A549 treated with CORT108297 at 1 μM for 4 hours (cell line): Measurements from ENCODE around the gene FOXF1. TPM values are rescaled to one million over a fixed set of nuclear protein-coding genes. Genes with fewer than 3 reads are reported as not detected.

Source experiments
- total RNA-seq: library from RNA; stranded (reverse); fragments of 200-300 nt; extraction: Qiagen RNA extraction; gene quantifications from 5 replicates; pipeline ENCODE4 v1.2.3, GENCODE V29; 2022

The FOXF1 gene
- not detected in 5 replicates for total RNA-seq

DNA sequence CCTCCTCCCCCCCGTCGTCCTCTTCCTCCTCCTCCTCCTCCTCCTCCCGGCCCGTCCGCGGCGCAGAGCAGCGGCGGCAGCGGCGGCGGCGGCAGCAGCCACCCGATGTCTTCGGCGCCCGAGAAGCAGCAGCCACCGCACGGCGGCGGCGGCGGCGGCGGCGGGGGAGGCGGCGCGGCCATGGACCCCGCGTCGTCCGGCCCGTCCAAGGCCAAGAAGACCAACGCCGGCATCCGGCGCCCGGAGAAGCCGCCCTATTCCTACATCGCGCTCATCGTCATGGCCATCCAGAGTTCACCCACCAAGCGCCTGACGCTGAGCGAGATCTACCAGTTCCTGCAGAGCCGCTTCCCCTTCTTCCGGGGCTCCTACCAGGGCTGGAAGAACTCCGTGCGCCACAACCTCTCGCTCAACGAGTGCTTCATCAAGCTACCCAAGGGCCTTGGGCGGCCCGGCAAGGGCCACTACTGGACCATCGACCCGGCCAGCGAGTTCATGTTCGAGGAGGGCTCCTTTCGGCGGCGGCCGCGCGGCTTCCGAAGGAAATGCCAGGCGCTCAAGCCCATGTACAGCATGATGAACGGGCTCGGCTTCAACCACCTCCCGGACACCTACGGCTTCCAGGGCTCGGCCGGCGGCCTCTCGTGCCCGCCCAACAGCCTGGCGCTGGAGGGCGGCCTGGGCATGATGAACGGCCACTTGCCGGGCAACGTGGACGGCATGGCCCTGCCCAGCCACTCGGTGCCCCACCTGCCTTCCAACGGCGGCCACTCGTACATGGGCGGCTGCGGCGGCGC, at the start of gene FOXF1:
TSS of gene FOXF1 (plus strand) at position 63 of the 797 bp plus-strand sequence. CDS start at position 106, 43 bp downstream.

DNA sequence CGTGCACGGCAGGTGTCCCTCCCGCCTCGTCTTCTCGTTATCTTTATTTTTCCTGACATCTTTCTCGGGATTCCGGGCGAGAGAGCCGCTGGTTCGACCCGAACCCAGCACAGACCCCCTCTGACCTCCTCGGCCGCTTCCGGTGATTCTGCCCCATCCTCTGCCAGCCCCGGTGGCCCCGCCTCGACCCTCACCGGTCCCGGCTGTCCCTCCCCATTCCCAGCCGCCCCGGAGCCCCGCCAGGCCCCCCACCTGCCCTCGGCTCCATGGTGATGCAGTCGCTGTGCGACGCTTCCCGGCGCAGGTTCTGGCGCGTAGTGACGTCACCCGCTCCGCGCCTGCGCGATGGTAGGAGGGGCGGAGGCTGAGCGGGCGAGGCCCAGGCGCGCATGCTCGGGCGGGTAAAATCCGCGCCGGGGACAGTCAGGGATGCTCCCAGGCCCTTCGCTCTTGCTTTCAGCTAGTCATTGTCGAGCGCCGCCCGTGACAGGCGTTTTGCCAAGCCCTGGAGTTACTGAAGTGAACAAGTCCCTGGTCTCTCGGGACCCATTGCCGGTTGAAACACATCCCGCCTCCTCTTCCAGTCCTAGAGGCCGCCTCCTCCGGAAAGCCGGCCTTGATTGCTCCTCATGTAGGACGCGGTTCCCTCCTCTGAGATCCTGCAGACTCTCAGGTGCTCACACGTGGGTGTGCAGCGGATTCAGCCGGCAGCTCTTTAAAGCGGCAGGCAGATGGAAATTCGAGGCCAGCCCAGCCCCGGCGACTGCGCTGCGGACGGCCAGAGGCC, 44.8 kb downstream of the FOXF1 start, which contains the start of gene MTHFSD:
TSS of gene MTHFSD (minus strand) at position 319 of the 787 bp plus-strand sequence. CDS start at position 268, 51 bp downstream.

Other genes with a start within 250 kb of the FOXF1 start
- 10.5 to 12.4 TPM (median 11.8 TPM) in 5 replicates for gene MTHFSD, start 44.7 kb downstream of the FOXF1 start, total RNA-seq
- 2.2 to 2.9 TPM (median 2.9 TPM) in 5 replicates for gene FOXC2, start 56.3 kb downstream of the FOXF1 start, total RNA-seq
- gene FOXL1, start 68.0 kb downstream of the FOXF1 start, total RNA-seq, result 0.66 to 1.9 TPM (median 1.2 TPM) in 5 replicates